ENCODE measurements around the gene TTLL6.

DNA sequence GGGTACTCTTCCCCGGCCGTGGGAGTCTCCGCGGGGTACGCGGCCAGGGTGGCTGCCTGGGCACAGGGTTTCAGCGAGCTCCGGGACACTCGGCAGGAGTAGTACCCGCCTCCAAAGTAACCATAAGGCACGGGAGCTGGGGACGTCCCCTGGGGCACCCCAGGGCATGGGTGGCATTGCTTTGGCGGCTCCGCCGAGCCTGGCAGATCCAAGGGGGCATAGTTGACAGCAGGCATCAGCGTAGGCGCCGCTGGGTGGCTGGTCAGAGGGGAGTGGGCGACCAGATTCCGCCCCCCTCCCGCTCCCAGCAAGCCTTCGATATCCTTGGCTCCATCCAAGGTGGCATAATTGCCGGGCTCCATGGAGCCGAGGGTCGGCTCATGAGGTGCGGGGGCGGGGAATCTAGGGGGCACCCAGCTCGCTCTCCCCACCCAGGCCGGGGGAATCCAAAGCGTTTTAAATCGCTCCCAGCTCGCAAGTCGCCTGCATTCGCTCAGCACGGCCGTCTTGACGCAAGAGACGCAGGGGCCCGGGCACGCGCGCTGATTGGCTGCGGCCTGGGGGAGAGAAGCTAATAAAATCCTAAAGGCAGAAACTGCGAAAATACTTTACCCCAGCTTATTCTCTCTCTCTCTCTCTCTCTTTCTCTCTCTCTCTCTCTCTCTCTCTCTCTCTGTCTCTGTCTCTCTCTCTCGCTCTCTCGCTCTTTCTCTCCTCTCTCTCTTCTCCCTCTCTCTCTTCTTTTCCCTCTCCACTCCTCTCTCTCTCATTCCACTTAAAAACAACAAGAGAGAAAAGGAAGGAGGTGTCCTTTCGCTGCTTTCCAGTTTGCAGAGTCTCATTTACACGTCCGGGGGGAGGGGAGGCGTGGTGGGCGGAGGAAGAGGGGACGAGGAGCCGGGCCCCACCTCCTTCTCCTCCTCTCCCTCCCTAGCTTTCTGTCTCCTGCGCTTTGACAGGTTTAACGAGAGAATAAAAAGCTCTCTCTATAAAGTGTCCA, 88.5 kb downstream of the TTLL6 start, which contains the start of gene HOXB13:
- TF ChIP-seq CTCF (IDR thresholded peaks at IDR 0.05): no peak
- no peak for TF ChIP-seq POLR2A (IDR thresholded peaks at IDR 0.05)

All from thyroid gland (tissue), 4 donors.